ENCODE measurements around the gene TLR9. TPM values are rescaled to one million over a fixed set of nuclear protein-coding genes. Genes with fewer than 3 reads are reported as not detected.
A peak's percentile ranks its signal among the peaks of the same experiment; 100 is the strongest.

Gene TLR9
- total RNA-seq, 1 experiment from 2014 or later, result not detected

DNA sequence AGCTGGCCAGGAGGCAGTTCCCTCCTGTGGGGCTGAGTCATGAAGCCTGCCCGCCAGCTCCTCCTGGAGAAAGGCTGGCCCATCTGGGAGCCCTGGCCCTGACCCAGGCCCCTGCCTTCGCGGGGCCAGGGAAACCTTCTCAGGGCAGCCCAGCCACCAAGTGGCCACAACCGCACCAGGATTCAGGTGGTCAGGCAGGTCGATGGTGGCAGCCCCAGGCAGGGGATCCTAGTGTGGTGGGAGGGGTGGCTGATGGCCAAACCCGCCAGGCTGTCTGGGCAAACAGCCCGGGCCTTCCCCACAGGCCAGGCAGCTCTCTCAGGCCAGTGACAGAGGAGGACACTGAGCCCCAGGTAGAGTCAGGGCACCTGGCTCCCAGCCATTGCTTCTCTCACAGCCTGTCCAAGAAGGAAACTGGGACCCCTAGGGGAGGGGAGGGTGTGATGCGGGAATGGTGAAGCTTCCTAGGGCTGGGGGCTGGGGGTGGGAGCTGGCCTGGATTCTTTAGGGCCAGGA lies 12.3 kb upstream of the TLR9 start (continued):
- TF ChIP-seq, protein P1, sequence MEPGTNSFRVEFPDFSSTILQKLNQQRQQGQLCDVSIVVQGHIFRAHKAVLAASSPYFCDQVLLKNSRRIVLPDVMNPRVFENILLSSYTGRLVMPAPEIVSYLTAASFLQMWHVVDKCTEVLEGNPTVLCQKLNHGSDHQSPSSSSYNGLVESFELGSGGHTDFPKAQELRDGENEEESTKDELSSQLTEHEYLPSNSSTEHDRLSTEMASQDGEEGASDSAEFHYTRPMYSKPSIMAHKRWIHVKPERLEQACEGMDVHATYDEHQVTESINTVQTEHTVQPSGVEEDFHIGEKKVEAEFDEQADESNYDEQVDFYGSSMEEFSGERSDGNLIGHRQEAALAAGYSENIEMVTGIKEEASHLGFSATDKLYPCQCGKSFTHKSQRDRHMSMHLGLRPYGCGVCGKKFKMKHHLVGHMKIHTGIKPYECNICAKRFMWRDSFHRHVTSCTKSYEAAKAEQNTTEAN (CRISPR knock-in tag; IDR thresholded peaks at IDR 0.05), result no peak
- TF ChIP-seq, protein P2, sequence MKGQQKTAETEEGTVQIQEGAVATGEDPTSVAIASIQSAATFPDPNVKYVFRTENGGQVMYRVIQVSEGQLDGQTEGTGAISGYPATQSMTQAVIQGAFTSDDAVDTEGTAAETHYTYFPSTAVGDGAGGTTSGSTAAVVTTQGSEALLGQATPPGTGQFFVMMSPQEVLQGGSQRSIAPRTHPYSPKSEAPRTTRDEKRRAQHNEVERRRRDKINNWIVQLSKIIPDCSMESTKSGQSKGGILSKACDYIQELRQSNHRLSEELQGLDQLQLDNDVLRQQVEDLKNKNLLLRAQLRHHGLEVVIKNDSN (CRISPR knock-in tag; IDR thresholded peaks at IDR 0.05), result peak; percentile 40; the same call in 1 of the 2 replicates
- no peak for TF ChIP-seq TCF7 (CRISPR knock-in tag; IDR thresholded peaks at IDR 0.05; ENCODE audit: low read depth)

DNA sequence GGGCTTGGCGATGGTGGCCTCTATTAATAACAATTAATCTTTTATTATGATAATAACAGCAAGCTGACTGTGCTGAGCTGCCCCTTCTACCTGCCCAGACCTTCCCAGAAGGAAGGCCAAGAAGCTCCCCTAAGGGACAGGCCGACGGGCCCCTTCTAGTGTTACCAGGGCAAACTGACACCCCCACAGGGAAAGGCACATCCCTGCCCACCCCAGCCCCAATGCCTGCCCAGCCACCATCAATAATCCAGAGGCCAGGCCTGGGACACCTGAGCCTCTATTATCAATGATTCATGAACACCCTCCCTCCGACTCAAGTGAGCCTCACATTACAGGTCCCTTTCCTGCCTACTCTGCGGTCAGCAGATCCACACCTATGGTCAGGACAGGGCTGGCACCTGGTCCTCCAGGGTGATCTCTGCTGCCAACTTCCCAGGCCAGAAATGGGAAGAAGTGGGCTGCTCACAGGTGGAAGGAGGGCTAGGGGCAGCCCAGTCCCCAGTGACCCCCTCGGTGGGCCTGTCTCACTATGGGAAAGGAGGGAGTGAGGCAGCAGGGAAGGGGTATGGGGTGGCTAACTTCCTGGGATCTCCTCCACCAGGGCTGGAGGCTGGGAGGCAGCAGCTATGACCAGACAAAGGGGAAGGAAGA lies 11.7 kb upstream of the TLR9 start:
- no peak for TF ChIP-seq SOX15 (CRISPR knock-in tag; IDR thresholded peaks at IDR 0.05)
- TF ChIP-seq GRHL2 (CRISPR knock-in tag; IDR thresholded peaks at IDR 0.05; ENCODE audit: insufficient replicate concordance, severe bottlenecking), result no peak
- TF ChIP-seq, protein P3, sequence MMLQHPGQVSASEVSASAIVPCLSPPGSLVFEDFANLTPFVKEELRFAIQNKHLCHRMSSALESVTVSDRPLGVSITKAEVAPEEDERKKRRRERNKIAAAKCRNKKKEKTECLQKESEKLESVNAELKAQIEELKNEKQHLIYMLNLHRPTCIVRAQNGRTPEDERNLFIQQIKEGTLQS (CRISPR knock-in tag; conservative IDR thresholded peaks at IDR 0.05), result no peak
- TF ChIP-seq, protein P4, sequence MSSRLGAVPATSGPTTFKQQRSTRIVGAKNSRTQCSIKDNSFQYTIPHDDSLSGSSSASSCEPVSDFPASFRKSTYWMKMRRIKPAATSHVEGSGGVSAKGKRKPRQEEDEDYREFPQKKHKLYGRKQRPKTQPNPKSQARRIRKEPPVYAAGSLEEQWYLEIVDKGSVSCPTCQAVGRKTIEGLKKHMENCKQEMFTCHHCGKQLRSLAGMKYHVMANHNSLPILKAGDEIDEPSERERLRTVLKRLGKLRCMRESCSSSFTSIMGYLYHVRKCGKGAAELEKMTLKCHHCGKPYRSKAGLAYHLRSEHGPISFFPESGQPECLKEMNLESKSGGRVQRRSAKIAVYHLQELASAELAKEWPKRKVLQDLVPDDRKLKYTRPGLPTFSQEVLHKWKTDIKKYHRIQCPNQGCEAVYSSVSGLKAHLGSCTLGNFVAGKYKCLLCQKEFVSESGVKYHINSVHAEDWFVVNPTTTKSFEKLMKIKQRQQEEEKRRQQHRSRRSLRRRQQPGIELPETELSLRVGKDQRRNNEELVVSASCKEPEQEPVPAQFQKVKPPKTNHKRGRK (CRISPR knock-in tag; IDR thresholded peaks at IDR 0.05; ENCODE audit: borderline replicate concordance), result no peak
- no peak for TF ChIP-seq CREB1 (CRISPR knock-in tag; IDR thresholded peaks at IDR 0.05)
- no peak for TF ChIP-seq ZNF263 (CRISPR knock-in tag; IDR thresholded peaks at IDR 0.05; ENCODE audit: low read depth)
- no peak for TF ChIP-seq MXD4 (CRISPR knock-in tag; IDR thresholded peaks at IDR 0.05; ENCODE audit: borderline replicate concordance)
- TF ChIP-seq, protein P5, sequence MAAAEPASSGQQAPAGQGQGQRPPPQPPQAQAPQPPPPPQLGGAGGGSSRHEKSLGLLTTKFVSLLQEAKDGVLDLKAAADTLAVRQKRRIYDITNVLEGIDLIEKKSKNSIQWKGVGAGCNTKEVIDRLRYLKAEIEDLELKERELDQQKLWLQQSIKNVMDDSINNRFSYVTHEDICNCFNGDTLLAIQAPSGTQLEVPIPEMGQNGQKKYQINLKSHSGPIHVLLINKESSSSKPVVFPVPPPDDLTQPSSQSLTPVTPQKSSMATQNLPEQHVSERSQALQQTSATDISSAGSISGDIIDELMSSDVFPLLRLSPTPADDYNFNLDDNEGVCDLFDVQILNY (CRISPR knock-in tag; IDR thresholded peaks at IDR 0.05), result no peak
- TF ChIP-seq NR2C2 (CRISPR knock-in tag; IDR thresholded peaks at IDR 0.05), result no peak
- TF ChIP-seq, protein P6, sequence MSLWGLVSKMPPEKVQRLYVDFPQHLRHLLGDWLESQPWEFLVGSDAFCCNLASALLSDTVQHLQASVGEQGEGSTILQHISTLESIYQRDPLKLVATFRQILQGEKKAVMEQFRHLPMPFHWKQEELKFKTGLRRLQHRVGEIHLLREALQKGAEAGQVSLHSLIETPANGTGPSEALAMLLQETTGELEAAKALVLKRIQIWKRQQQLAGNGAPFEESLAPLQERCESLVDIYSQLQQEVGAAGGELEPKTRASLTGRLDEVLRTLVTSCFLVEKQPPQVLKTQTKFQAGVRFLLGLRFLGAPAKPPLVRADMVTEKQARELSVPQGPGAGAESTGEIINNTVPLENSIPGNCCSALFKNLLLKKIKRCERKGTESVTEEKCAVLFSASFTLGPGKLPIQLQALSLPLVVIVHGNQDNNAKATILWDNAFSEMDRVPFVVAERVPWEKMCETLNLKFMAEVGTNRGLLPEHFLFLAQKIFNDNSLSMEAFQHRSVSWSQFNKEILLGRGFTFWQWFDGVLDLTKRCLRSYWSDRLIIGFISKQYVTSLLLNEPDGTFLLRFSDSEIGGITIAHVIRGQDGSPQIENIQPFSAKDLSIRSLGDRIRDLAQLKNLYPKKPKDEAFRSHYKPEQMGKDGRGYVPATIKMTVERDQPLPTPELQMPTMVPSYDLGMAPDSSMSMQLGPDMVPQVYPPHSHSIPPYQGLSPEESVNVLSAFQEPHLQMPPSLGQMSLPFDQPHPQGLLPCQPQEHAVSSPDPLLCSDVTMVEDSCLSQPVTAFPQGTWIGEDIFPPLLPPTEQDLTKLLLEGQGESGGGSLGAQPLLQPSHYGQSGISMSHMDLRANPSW (CRISPR knock-in tag; conservative IDR thresholded peaks at IDR 0.05; ENCODE audit: low read depth), result no peak
- ATAC-seq (no peak), DNase-seq (ENCODE audit: low spot score) (no peak)
- Mint-ChIP-seq H3K36me3 (no peaks in the 10 kb centered on the region), H3K9me3 (no peaks in the 10 kb centered on the region), H3K27me3 (ENCODE audit: low read depth) (peaks cover under 1% of the 10 kb centered on the region; the same call in 1 of the 2 replicates), H3K27ac (peak overlapping the region; percentile 72), H3K4me1 (peaks cover 43% of the 10 kb centered on the region), H3K4me3 (peak overlapping the region; percentile 39)
- ChIA-PET POLR2A (interaction anchor here (0.6 to 2.8 kb wide), 4 partner anchors 15 to 179 kb away, joined by 3 to 19 read pairs (median 3); partner anchors contain the start of gene WDR82), CTCF (interaction anchor here (0.7 to 9.1 kb wide), 15 partner anchors 9 to 211 kb away, joined by 3 to 222 read pairs (median 3); partner anchors contain the start of genes PPM1M, TLR9 and WDR82)

DNA sequence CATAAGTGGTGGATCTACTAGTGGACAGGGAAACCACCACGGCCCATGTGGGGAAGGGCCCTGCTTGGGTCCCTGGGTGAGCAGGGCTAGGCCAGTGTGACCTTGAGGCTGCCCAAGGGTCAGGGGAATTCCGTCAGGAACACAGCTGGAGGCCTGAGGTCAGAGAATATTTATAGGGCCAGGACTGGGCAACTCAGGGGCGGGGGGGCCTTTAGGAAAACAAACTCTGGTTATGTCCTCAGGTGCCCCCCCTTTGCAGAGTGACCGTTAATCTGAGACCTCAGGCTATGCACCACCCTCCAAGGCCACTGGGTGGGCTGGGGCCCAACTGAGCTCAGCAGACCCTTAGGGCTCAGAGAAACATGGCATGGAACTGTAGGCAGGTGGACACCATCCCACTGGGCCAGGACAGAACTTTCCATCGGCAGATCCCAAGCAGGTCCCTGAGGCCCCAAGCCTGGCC lies 11.0 kb upstream of the TLR9 start:
- DNase-seq (ENCODE audit: low spot score), result no peak
- Mint-ChIP-seq H3K36me3 (no peaks in the 10 kb centered on the region), H3K27me3 (ENCODE audit: low read depth) (no peaks in the 10 kb centered on the region), H3K4me1 (peaks cover 43% of the 10 kb centered on the region), H3K4me3 (no peak overlapping the region), H3K27ac (peak overlapping the region; percentile 80), H3K9me3 (no peaks in the 10 kb centered on the region)
- ChIA-PET POLR2A (interaction anchor here (1.1 to 2.8 kb wide), 2 partner anchors 16 to 41 kb away, joined by 3 to 19 read pairs; partner anchors contain the start of gene WDR82), CTCF (interaction anchor here (0.7 to 9.1 kb wide), 11 partner anchors 13 to 212 kb away, joined by 3 to 222 read pairs (median 3); partner anchors contain the start of genes TLR9 and WDR82)
- no peak for ATAC-seq
- no peak for TF ChIP-seq ZNF138 (CRISPR knock-in tag; conservative IDR thresholded peaks at IDR 0.05)
- no peak for TF ChIP-seq JUN (CRISPR knock-in tag; IDR thresholded peaks at IDR 0.05)
- TF ChIP-seq, protein P7, sequence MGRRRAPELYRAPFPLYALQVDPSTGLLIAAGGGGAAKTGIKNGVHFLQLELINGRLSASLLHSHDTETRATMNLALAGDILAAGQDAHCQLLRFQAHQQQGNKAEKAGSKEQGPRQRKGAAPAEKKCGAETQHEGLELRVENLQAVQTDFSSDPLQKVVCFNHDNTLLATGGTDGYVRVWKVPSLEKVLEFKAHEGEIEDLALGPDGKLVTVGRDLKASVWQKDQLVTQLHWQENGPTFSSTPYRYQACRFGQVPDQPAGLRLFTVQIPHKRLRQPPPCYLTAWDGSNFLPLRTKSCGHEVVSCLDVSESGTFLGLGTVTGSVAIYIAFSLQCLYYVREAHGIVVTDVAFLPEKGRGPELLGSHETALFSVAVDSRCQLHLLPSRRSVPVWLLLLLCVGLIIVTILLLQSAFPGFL (CRISPR knock-in tag; IDR thresholded peaks at IDR 0.05; ENCODE audit: borderline replicate concordance), result no peak
- no peak for TF ChIP-seq GRHL2 (CRISPR knock-in tag; IDR thresholded peaks at IDR 0.05; ENCODE audit: insufficient replicate concordance, severe bottlenecking)
- no peak for TF ChIP-seq TP53 (CRISPR knock-in tag; IDR thresholded peaks at IDR 0.05)
